Central memory CD8-positive, alpha-beta T cell (primary cell): ENCODE results near the gene UHRF1.
"Not testable (repeated sequence)": the region's sequence is repeated elsewhere in the genome, so short reads cannot be mapped to it uniquely, and the experiment has no call there.

Experiments used
- ATAC-seq: fragments of 150-1000 bp; cut with Tn5 transposase; replicated peaks from 2 replicates; pipeline ENCODE4 v1.10.0; 2022; ENCODE audit warnings: mild to moderate bottlenecking, moderate FRiP score, moderate number of reproducible peaks; ENCODE audit not compliant: poor library complexity, severe bottlenecking; ENCODE audit errors: extremely low read depth
- DNase-seq, 2 donors: peaks; one replicate each; pipeline ENCODE4 v3.0.0; 2021; ENCODE audit warnings: low spot score in 2 of 2
- H3K27ac Mint-ChIP-seq: one replicate; pipeline ENCODE4 v1.8.0; 2022; ENCODE audit warnings: low read depth, mild to moderate bottlenecking, moderate library complexity, mixed read lengths
- H3K27me3 Mint-ChIP-seq: one replicate; pipeline ENCODE4 v1.8.0; 2022; ENCODE audit warnings: mixed read lengths
- H3K36me3 Mint-ChIP-seq: one replicate; pipeline ENCODE4 v1.8.0; 2022; ENCODE audit warnings: mild to moderate bottlenecking, moderate library complexity, mixed read lengths; ENCODE audit not compliant: insufficient read depth
- H3K4me1 Mint-ChIP-seq: one replicate; pipeline ENCODE4 v1.8.0; 2022; ENCODE audit warnings: mixed read lengths
- H3K4me3 Mint-ChIP-seq: one replicate; pipeline ENCODE4 v1.8.0; 2022; ENCODE audit warnings: mild to moderate bottlenecking, moderate library complexity, mixed read lengths
- H3K9me3 Mint-ChIP-seq: one replicate; pipeline ENCODE4 v1.8.0; 2022; ENCODE audit warnings: mixed read lengths

UHRF1 gene

GRCh38 chr19:4923276-4923747 lies 14.0 kb downstream of the UHRF1 start:
- Mint-ChIP-seq H3K27ac (no peak overlapping the region), H3K4me3 (no peak overlapping the region), H3K4me1 (no peaks in the 10 kb centered on the region), H3K36me3 (no peaks in the 10 kb centered on the region), H3K9me3 (no peaks in the 10 kb centered on the region), H3K27me3 (no peaks in the 10 kb centered on the region)
- DNase-seq, result no peak
- ATAC-seq, result no peak

- Mint-ChIP-seq H3K36me3 (peaks cover 4% of the 10 kb centered on the region), H3K4me3 (no peak overlapping the region), H3K9me3 (no peaks in the 10 kb centered on the region), H3K27me3 (no peaks in the 10 kb centered on the region), H3K27ac (no peak overlapping the region), H3K4me1 (no peaks in the 10 kb centered on the region)
- DNase-seq, result no peak
- ATAC-seq, result no peak
Observed at GRCh38 chr19:4929186-4929585, 19.9 kb downstream of the UHRF1 start.

GRCh38 chr19:4930664-4931063 lies 21.4 kb downstream of the UHRF1 start:
- no peaks in the 10 kb centered on the region for H3K27me3 Mint-ChIP-seq
- no peak overlapping the region for H3K4me3 Mint-ChIP-seq
- H3K36me3 Mint-ChIP-seq, result peaks cover 4% of the 10 kb centered on the region
- H3K9me3 Mint-ChIP-seq, result no peaks in the 10 kb centered on the region
- ATAC-seq (no peak), DNase-seq (no peak)
- no peaks in the 10 kb centered on the region for H3K4me1 Mint-ChIP-seq
- H3K27ac Mint-ChIP-seq, result no peak overlapping the region

GRCh38 chr19:4932711-4933110 lies 23.4 kb downstream of the UHRF1 start:
- Mint-ChIP-seq H3K27ac (no peak overlapping the region), H3K36me3 (peaks cover 4% of the 10 kb centered on the region), H3K4me1 (no peaks in the 10 kb centered on the region), H3K27me3 (no peaks in the 10 kb centered on the region), H3K4me3 (no peak overlapping the region), H3K9me3 (no peaks in the 10 kb centered on the region)
- ATAC-seq (no peak), DNase-seq (no peak)

GRCh38 chr19:4933528-4933927 lies 24.2 kb downstream of the UHRF1 start:
- H3K9me3 Mint-ChIP-seq, result no peaks in the 10 kb centered on the region
- ATAC-seq (no peak), DNase-seq (no peak)
- H3K27ac Mint-ChIP-seq, result peak overlapping the region; percentile 52
- no peaks in the 10 kb centered on the region for H3K27me3 Mint-ChIP-seq
- no peaks in the 10 kb centered on the region for H3K4me1 Mint-ChIP-seq
- peaks cover 6% of the 10 kb centered on the region for H3K36me3 Mint-ChIP-seq
- H3K4me3 Mint-ChIP-seq, result no peak overlapping the region

GRCh38 chr19:4935444-4935843 lies 26.1 kb downstream of the UHRF1 start:
- no peak overlapping the region for H3K4me3 Mint-ChIP-seq
- H3K4me1 Mint-ChIP-seq, result no peaks in the 10 kb centered on the region
- DNase-seq (no peak), ATAC-seq (no peak)
- no peaks in the 10 kb centered on the region for H3K9me3 Mint-ChIP-seq
- H3K27me3 Mint-ChIP-seq, result no peaks in the 10 kb centered on the region
- peaks cover 9% of the 10 kb centered on the region for H3K36me3 Mint-ChIP-seq
- no peak overlapping the region for H3K27ac Mint-ChIP-seq

- no peak for DNase-seq
- Mint-ChIP-seq H3K36me3 (peaks cover 9% of the 10 kb centered on the region), H3K27ac (no peak overlapping the region), H3K27me3 (no peaks in the 10 kb centered on the region), H3K9me3 (no peaks in the 10 kb centered on the region), H3K4me3 (no peak overlapping the region), H3K4me1 (no peaks in the 10 kb centered on the region)
- ATAC-seq, result no peak
Observed at GRCh38 chr19:4937060-4937459, 27.8 kb downstream of the UHRF1 start.

- H3K4me3 Mint-ChIP-seq, ATAC-seq, H3K36me3 Mint-ChIP-seq, H3K27ac Mint-ChIP-seq, DNase-seq, H3K27me3 Mint-ChIP-seq, H3K9me3 Mint-ChIP-seq, H3K4me1 Mint-ChIP-seq: not testable (repeated sequence)
Observed at GRCh38 chr19:4938461-4938860, 29.2 kb downstream of the UHRF1 start.

- no peaks in the 10 kb centered on the region for H3K27me3 Mint-ChIP-seq
- H3K36me3 Mint-ChIP-seq, result peaks cover 8% of the 10 kb centered on the region
- no peak overlapping the region for H3K4me3 Mint-ChIP-seq
- no peaks in the 10 kb centered on the region for H3K4me1 Mint-ChIP-seq
- H3K27ac Mint-ChIP-seq, result no peak overlapping the region
- no peaks in the 10 kb centered on the region for H3K9me3 Mint-ChIP-seq
- ATAC-seq, result no peak
- no peak for DNase-seq
Observed at GRCh38 chr19:4939466-4939865, 30.2 kb downstream of the UHRF1 start.

GRCh38 chr19:4941638-4942169 lies 32.4 kb downstream of the UHRF1 start:
- H3K36me3 Mint-ChIP-seq, DNase-seq, H3K4me3 Mint-ChIP-seq, H3K27ac Mint-ChIP-seq, H3K9me3 Mint-ChIP-seq, H3K4me1 Mint-ChIP-seq, H3K27me3 Mint-ChIP-seq, ATAC-seq: not testable (repeated sequence)

- H3K9me3 Mint-ChIP-seq, DNase-seq, ATAC-seq, H3K27me3 Mint-ChIP-seq, H3K4me1 Mint-ChIP-seq, H3K27ac Mint-ChIP-seq, H3K4me3 Mint-ChIP-seq: not testable (repeated sequence)
- peaks cover 16% of the 10 kb centered on the region for H3K36me3 Mint-ChIP-seq
Observed at GRCh38 chr19:4950650-4951049, 41.3 kb downstream of the UHRF1 start.

GRCh38 chr19:4951656-4952055 lies 42.4 kb downstream of the UHRF1 start:
- Mint-ChIP-seq H3K36me3 (peaks cover 16% of the 10 kb centered on the region), H3K4me1 (no peaks in the 10 kb centered on the region), H3K4me3 (no peak overlapping the region), H3K9me3 (no peaks in the 10 kb centered on the region), H3K27ac (peak overlapping the region; percentile 35), H3K27me3 (no peaks in the 10 kb centered on the region)
- ATAC-seq (no peak), DNase-seq (no peak)

GRCh38 chr19:4952945-4953344 lies 43.6 kb downstream of the UHRF1 start:
- DNase-seq (no peak), ATAC-seq (no peak)
- Mint-ChIP-seq H3K9me3 (no peaks in the 10 kb centered on the region), H3K4me3 (no peak overlapping the region), H3K27me3 (no peaks in the 10 kb centered on the region), H3K27ac (no peak overlapping the region), H3K4me1 (no peaks in the 10 kb centered on the region), H3K36me3 (peaks cover 11% of the 10 kb centered on the region)
